ENCODE results near the gene RBSN.

RBSN gene

DNA sequence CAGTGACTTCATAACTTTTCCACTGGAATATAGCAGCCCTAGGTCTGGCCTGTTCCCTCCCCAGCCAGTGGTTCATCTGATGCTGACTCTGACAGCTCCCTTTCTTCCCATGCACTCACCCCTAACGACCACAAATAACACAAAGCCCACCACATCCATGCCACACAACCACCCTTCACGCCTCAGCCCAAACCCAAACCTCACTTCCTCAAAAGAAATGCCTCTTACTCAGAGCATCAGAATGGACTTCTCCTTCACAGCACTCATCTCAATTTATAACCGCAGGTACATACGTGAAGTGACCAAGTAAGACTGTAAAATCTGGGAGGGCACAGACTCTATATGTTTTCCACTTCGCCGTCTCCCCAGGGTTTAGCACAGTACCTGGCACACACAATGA lies 1.1 kb downstream of the RBSN start:
- no peak for DNase-seq

DNA sequence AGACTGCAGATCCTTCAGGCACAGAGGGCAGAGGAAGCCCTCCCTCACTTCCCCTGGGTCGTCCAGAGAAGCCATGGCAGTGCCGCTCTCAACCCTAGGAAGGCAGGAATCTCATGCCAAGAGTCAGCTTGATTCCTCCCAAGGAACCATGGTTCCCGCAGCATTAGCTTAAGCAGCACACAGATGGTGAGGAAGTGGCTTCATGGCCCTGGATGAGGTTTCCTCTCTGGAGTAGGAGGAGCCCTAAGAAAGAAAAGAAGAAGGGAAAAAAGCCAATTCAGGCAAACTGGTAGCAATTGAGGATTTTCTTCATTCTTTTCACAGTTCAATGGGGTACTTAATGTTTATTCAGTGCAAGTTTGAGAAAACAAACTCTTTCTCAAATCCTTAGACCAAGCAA lies 2.9 kb downstream of the RBSN start:
- no peak for DNase-seq

DNA sequence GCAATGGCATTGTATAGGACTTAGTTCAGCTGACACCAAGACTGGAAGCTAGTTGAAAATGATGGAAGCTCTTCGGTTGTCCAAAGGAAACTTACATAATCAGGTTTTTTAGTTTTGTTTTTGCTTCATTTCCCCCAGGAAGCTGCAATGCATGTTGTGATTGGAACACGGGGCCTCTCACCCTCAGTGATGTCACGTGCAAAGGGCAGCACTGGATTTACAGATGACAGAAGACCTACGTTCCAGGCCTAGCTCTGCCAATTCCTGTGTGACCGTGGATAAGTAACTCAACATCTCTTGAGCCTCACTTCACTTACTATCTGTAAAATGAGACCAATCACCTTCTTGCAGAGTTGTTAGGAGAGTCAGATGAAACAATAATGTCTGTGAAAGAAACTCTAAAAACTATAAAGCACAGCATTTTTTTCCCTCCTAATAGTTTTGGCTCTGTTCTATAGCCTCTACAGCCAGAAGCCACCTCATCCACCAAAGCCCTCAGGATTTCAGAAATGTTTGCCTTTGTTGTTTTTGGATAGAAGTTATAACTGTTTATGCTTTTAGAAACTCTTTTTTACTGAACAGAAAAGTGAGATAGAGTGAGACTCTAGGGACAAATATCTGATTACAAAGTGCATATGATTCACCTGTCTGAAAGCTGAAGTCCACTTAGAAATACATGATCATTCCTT lies 4.6 kb downstream of the RBSN start:
- no peak for DNase-seq

DNA sequence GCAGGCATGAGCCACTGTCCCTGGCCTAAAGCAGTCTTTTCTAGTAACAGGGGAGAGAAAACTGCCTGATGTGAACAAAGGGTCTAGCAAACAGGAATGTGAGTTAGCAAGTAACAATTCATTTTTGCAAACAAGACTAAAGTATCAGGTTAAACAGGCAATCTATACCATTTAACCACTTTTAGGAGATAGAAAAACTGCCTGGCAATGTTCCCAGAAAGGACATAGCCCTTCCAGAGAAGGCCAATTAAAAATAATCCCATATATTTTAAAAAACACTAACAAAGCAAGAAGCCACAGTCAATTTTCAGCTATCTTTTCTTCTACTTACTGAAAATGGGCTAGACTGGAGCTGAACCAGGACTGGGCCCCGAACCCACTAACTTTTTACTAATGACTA lies 6.3 kb downstream of the RBSN start:
- no peak for DNase-seq

DNA sequence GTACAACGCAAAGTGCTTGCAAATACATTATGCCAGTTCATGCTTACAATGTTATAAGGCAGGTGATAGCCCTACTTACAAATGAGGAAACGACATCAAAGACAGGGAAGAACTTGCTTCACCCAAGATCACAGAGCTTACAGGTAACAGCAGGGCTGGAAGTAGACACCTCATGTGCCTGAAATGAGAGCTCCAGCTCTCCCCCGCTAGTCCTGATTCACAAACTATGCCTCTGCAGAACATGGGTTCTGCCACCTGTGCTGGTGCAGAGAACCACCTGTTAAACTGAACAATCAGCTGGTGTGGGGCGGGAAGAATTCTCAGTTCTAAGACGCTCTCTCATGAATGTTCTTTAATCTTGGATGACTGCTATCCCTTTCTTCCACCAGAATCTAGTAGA lies 7.4 kb downstream of the RBSN start:
- DNase-seq: no peak

DNA sequence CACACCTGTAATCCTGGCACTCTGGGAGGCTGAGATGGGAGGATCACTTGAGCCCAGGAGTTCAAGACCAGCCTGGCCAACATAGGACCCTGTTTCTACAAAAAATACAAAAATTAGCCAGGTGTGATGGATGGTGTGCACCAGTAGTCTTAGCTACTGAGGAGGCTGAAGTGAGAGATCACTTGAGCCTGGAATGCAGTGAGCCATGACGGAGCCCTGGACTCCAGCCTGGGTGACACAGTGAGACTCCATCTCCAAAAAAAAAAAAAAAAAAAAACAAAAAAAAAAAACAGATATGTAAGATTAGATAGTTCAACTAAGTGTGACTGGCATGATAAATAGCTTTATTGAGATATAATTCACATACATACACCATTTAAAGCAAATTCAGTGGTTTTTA lies 9.7 kb downstream of the RBSN start:
- no peak for DNase-seq

DNA sequence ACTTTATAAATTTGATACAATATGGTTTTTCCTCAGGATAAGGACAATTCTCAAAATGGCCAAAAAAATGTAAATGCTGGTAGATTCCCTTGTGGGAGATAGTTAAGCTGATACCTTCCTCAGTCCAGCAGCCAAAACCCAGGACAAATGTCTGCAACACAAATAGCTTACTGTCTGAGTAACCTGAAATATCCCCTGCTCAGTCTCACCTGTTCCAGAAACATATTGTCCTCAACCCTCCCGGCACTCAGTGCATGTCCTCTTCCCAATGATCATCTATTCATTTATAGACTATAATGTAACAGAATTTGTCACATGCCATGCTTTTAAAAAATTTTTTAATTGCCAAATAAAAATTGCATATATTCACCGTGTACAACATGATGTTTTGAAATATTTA lies 12.2 kb downstream of the RBSN start:
- no peak for DNase-seq

DNA sequence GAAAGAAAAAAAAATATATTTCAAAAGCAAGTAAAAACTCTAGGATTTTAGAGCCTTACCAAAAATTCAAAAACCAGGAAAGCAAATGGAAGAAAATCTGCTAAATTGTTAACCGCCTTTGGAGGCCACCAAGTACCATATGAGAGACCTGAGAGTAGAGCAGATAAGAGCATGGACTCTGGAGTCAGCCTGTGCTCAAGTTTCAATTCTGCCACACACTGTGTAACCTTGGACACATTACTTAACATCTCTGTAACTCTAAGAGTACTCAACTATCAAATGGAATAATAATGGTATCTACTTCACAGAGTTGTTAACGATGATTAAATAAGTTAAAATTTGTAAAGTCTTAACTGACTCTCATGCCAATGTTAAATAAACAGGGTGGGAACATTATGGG lies 12.7 kb downstream of the RBSN start:
- DNase-seq: no peak

DNA sequence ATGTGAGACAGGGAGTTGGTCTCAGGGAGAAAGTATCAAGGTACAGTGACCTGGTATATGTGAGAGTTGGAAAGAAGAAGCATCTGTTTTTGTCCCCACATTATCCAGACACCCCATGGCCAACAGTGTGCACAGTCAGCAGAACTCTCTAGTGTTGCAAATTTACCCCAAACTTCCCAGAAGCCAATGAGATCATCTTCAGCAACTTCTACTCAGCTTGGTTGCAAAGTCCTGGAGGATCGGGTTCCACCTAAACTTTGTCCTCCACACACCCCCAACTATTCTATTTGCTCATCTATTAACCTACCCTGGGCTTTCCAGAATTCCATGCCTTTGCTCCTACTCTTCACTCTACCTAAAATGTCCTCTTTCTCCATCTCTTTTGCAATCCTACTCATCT lies 15.7 kb downstream of the RBSN start:
- DNase-seq: no peak

DNA sequence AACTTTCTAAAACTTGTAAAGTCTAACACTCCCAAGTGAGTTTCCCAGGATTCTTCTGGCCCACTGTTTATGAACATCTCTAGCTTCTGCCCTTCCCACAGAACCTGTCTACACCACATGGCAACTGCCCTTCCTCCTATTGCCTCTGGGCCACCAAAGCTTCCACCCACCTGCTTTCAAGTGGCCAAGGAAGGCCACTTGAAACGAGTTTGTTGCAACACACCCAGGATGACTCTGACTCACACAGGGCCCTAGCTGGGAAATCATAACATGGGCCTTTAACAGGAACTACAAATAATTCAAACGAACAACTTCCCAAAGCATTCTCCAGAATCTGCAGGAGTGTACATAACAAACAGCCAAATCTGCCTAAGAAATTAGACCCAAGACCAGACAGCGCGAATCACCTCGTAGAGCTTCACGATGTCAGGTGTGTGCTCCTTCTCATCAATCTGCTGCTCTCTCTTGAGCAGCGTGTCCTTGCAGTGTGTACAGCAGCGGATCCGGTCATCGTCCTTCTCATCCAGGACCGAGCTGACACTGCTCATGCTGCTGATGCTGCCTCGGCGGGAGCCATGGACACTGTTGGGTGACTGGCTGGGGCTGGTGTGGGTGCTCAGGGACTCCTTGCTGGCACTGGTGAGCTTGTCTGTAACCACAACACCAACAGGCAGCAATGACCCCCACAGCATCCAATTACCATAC lies 16.8 kb downstream of the RBSN start:
- no peak for DNase-seq

DNA sequence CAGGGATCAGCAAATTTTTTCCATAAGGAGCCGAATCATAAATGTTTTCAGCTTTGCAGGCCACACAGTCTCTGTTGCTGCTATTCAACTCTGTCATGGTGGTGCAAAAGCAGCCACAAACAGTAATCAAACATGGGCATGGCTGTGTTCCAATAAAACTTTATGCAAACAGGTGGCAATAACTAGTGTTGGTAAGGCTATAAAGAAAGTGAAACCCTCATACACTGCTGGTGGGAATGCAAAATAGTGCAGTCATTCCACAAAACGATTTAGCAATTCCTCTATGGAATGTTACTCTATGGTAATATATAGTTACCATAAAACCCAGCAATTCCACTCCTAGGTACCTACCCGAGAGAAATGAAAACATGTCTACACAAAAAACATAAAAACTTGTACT lies 19.9 kb downstream of the RBSN start:
- no peak for DNase-seq

DNA sequence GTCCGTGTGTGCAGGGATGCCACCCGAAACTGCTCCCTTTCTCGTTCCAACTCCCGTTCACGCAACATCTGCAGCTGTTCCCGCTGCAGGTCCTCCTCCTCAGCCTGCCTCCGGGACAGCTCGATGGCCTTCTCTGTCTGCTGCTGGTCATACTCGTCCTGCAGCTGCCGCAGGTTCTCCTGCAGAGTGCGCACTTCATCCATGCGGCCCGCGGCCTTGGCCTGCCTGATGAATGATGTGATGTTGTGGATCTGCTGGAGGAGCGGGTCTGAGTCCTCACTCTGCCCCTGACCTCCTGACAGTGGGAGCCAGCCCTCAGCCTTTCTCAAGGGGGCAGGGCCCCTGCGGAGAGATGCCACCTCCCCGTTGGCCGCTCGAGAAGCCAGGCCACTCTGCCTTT lies 24.4 kb downstream of the RBSN start:
- DNase-seq: no peak

DNA sequence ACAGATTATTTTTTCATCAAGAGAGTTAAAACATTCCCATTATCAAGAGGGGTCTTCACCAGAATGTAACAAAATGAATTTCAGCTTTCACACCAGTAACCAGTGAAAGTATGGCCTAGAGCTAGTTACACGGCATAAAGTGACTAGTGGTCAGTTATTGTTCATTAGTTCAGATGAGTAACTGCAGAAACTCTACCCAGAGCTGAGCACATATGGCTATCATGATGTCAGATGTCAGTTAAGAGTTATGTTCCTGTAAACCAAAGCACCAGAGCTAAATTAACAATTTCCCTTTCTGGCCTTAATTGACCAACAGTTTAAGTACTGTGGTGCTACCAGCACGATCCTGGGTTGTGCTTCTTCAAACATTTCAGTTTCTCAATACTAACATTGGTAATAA lies 27.2 kb downstream of the RBSN start:
- DNase-seq: no peak

DNA sequence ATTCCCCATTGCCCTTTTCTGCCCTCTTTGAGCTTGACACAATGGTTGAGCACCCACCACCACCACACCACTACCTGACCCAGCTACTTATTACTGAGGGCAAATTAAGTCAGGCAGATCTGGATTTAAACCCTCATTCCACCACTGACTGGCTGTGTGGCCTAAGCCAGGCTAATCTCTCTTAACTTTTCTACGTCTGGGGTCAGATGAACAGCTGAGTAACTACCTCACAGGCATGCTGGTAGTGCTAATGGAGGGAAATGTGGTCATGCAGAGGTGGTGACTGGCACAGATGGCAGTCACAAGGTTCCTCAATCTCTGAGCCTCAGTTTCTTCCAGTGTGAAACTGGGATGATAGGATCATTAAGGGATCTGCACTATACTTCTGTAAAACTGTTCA lies 29.5 kb downstream of the RBSN start:
- no peak for DNase-seq

DNA sequence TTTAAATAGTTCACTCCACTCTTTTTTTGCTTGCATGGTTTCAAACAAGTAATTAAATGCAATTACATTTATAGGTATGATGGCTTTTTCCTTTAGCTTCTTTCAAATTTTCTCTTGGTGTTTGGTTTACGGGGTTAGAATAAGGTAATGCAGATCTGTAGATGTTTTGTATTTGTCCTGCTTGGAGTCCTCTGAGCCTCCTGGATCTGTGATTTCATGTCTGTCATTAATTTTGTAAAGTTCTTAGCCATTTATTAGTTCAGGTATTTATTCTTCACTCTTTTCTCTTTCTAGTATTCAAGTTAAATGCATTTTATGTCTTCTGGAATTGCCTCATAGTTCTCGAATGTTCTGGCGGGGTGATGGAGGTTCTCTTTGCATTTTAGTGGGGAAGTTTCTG lies 32.5 kb downstream of the RBSN start:
- no peak for DNase-seq

DNA sequence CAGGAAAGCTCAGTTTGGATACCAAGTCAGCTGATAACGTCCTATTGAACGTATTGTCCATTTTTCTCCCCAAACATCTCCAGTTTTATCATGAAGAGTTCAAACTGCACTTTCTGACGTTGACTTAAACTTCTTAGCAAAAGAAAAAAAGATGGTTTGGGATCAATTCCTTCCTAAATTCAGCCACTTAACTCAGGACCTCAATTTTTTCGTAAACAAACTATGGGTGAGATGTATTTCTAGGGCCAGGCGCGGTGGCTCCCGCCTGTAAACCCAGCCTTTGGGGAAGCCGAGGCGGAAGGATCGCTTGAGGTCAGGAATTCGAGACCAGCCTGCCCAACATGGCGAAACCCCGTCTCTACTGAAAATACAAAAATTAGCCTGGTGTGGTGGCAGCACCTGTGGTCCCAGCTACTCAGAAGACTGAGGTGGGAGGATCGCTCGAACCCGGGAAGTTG lies 33.4 kb downstream of the RBSN start:
- no peak for DNase-seq

DNA sequence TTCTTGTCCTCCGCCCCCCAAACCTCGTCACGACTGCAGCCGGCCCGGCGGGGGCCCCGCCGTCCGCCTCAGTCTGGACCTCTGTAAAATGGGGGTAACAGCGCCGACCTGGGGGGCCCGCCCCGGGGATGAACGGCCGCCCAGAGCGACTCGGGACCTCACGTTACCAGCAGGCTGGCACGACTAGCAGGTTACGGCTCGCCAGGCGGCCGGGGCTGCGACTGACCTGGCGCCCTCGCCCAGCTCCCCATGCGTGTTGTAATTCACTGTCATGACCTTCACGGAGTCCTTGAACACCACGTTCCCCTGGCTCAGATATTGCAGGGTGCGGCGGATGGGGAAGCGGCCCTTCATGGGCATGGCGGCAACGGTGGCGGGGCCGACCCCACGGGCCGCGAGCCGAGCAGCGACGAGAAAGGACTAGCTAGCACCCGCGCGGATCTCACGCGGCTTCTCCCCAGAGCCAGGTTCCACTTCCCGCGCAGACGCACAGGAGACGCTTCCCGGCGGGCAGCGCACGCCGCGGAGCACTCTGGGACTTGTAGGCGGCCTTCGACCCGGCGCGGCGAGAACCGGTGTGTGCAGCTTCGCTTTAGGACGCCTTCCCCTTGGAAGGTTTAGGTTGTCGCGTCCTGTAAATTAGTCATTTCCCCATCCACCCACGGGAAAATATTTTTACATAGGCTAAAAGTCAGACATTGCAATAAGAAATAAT lies 34.0 kb downstream of the RBSN start, which contains the start of gene MRPS25:
TSS of gene MRPS25 (minus strand) at position 481 of the 715 bp plus-strand sequence. CDS start at position 360, 121 bp downstream.
- DNase-seq: peak; percentile 48

DNA sequence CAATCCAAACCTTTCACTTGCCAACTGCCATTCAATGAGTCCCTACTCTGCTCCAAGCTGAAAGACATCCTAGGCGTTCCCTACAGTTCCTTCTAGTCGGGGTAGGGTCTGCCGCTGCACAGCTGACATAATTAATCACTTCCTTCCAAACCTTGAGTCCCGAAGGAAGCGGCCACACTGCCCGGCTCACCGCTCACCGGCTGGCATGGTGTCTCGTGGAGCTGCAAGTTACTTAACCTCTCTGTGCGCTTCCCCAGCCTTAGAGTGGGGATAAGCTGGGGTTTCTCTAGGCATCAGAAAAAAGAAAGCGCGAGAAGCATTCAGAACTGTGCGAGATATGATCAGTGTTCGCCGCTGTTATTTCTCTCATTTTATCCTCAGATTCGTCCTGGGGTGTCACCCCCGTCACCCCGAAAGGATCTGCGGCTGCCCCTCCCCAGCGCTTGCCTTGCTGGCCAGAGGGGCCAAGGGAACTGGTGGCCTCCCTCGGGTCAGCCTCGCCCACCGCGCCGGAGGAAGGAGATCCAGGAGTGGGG lies 34.6 kb downstream of the RBSN start:
- no peak for DNase-seq

DNA sequence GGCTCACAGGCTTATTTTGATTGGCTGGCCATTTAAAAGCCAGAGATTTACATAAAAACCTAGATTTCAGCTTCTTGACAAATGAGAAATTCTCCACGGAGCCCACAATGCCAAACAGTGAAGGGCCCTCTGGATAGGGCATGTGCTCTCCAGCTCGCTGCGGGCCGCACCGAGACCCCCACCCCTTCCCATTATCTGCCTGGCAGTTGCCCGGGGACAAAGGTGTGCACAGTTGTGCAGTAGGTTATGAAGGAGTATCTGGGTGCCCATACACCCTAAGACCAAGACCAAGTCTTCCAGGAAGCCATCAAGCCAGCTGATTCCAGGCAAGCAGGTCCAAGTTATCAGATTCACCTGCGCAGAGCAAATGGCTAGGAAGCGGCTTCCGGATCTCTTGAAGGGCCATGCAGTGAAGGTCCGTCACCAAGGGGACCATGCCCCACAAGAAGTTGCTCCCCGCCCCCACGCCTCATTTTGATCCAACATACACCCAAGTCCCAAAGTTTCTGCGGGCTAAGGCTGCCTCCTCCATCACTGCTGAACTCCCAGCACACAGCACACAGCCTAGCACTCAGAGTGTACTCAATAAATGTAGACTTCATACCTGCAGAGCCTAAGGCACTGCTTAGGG lies 35.2 kb downstream of the RBSN start:
- DNase-seq: no peak

DNA sequence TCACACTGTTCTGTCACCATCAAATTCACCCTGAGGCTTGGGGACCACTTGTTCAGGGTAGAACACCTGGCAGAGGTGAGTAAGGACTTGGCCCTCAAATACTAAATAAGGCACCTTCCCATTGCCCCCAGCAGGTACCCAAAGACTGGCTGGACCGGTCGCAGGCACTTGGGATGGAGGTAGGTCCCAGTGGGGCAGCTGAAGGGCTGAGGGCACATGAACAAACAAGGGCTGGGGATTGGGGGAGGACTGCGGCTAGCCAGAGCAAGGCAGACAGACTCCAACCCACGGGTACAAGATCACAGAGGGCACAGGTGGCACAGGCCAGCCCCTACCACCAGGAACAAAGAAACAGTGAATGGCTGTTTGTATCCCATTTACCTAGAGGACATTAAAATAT lies 35.7 kb downstream of the RBSN start:
- no peak for DNase-seq

DNA sequence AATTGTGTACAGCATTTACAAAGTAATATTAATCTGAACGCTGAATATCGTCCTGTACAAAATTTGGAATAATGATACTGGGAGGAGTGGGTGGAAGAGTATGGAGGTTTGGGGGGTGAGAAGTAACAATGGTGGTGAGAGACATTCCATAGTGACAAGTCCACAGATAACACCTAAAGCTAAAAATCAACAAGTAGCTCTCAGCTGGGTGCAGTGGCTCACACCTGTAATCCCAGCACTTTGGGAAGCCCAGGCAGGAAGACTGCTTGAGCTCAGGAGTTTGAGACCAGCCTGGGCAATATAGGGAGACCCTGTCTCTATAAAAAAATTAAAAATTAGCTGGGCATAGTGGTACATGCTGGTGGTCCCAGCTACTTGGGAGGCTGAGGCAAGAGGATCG lies 38.9 kb downstream of the RBSN start:
- no peak for DNase-seq

DNA sequence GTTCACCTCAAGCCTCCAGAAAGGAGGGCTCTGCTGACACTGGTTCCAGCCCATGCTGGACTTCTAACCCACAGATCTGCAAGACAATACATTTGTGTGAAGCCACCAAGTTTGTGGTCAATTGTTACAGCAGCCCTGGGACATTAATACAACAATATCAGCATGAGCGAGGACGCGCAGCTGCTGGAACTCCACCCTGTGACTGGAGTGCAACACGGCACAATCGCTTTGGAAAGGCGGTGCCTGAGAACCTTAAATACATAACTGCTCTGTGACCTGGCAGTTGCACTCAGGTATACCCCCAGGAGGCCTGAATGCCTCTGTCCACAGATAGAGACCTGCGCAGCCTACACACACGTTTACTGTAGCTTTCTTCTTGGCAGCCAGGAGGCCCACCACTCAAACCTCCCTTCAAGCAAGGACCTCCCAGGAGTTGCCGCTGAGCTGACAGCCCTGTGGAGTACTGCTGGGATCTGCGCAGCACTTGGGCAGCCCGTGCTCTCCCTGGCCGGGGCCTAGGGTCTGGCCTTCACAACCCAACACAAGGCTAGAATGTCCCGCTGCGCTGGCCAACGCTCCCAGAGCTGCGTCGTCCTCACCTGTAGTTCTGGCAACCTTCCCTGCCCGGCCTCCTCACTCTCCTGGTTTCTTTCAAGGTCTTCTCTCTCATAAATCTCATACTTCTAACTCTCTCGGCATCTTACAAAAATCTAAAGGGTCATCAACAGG lies 42.1 kb downstream of the RBSN start:
- no peak for DNase-seq

All from NCI-H524 treated with DMSO at 0.1 percent for 48 hours (cell line).